ENCODE data around the gene PRKCI.
A peak's percentile ranks its signal among the peaks of the same experiment; 100 is the strongest.
"Not testable (repeated sequence)": the region's sequence is repeated elsewhere in the genome, so short reads cannot be mapped to it uniquely, and the experiment has no call there.

PRKCI gene

DNA sequence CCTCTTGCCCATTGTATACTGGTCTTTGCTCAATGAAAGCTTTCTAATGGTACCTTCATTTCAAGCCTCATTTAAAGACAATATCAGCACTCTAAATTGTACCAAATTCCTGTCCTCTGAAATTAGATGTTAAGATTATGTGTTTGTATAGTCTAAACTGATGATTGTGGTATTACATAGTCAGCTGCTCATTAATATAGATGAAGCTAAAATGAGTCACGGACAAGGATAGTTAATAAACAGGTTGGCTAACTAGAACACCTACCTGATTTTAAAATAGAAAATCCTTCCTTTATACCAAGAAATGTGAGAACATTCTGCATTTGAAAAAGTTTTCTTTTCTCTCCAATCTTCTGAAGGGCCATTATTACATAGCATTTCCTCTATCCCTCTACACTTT lies 2.9 kb downstream of the PRKCI start:
- DNase-seq (ENCODE audit: low spot score), result no peak

DNA sequence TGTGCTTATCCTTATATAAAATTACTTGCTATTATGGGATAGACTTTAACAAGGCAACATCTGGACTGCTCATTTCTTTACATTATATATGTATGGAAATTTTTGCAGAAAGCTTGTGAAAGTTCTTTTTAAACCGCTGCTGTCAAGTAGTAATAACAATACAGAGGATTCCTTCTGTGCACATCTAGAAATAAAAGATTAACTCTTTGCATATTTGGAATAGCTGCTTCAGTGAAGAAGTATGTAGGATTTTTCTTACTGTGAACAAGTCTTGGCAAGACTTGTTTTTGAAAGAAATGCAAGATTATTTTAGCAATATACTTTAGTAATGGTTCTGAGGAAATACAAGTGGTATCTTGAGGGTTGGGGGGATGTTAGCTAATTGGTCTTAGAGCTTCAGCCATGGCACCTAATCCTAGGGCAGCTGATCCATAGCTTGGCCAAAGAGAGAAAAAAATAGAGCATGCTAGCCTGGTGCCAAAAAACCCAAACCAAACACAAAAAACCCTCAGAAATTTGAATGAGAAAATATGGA lies 4.3 kb downstream of the PRKCI start:
- no peak for DNase-seq (ENCODE audit: low spot score)

DNA sequence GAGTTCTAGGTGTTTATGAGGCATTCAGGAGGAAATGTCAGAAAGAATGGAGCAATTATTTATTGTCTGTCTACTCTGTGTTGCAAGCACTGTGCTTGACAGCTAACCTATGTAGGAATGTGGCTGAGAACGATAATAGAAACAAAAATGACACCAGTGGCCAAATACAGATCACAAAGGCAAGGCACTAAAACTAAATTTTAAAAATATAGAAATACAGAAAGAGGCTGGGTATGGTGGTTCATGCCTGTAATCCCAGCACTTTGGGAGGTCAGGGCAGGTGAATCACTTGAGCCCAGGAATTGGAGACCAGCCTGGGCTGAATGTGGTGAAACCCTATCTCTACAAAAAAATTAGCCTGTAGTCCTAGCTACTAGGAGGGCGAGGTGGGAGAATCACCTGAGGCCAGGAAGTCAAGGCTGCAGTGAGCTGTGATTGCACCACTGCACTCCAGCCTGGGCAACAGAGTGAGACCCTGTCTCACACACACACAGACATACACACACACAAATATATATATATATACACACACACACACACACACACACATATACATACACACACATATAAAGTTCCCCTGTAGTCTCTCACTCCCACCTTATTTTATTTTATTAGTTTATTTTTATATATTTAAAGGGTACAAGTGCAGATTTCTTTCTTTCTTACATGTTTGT lies 6.0 kb downstream of the PRKCI start:
- no peak for DNase-seq (ENCODE audit: low spot score)

DNA sequence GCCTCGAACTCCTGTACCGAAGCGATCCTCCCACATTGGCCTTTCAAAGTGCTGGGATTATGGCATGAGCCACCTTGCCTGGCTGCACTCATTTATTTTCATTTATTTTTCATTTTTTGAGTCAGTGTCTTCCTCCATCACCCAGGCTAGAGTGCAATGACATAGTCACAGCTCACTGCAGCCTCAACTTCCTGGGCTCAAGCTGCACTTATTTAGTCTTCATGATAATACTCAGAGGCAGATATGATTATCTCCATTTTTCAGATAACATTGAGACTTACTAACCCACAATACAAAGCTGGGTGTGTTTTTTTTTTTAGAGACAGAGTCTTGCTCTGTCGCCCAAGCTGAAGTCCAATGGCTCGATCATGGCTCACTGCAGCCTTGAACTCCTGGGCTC lies 10.0 kb downstream of the PRKCI start:
- DNase-seq (ENCODE audit: low spot score), result no peak

DNA sequence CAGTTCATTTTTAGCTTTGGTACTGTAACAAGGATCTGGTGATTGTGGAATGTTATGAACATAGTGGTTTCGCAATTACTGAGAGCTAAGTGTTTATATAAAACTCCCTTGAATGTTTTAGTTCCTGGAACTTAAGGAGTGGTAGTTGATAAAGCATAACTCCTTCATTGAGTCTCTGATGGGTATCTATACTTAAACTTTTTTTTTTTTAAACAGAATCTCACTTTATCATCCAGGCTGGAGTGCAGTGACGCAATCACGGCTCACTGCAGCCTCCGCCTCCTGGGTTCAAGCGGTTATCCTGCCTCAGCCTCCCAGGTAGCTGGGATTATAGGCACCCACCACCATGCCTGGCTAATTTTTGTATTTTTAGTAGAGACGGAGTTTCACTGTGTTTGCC lies 11.3 kb downstream of the PRKCI start:
- no peak for DNase-seq (ENCODE audit: low spot score)

DNA sequence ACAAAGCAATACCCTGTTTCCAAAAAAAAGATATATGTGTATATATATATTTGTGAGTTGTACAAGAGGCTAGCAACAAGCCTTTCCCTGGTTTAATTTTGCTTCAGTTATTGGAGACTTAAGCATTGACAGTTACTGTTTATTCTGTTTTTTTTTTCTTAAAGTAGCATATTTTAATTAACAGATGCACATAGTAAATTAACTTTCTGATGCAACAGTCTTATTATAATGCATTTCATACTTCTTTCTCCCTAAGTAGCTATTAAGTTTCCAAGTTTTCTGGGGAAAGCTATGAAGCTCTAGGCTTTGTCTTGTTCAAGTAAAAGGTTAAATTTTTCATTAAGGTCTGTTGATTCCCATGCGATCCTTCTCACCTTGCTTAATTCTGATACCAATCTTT lies 17.9 kb downstream of the PRKCI start:
- no peak for DNase-seq (ENCODE audit: low spot score)

DNA sequence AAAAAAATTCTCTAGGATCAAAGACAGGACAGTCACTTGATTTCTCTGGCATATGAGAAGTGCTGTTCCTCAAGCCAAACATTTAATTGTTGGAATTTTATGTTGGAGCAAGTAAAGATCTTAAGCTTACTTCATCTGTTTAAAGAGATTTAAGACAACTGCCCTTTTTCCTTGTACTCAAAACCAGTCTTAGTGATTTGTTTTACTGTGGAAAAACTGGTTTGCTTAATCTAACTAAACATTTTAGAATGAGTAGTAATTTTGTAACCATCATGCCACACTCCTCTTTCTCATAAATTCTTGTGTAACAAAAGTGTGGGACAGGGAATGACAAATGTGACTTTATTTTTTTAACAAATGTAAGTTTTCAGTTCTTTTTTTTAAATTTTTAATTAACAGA lies 18.4 kb downstream of the PRKCI start:
- no peak for DNase-seq (ENCODE audit: low spot score)

DNA sequence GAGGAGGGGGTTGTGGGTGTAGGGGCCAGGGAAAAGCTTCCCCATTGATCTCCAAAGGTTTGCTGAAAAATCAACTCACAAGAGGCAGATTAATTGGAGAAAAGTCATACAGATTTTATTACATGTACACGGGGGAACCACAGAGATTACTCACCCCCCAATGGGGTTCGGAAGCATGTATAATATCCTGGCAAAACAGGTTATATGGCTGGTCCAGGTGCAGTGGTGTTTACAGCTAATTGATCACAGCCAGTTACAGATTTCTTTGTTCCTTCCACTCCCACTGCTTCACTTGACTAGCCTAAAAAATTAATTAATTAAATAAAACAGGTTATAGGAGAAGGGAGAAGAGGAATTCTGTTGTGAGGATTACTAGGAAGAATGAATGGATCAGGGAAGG lies 22.4 kb downstream of the PRKCI start:
- no peak for DNase-seq (ENCODE audit: low spot score)

DNA sequence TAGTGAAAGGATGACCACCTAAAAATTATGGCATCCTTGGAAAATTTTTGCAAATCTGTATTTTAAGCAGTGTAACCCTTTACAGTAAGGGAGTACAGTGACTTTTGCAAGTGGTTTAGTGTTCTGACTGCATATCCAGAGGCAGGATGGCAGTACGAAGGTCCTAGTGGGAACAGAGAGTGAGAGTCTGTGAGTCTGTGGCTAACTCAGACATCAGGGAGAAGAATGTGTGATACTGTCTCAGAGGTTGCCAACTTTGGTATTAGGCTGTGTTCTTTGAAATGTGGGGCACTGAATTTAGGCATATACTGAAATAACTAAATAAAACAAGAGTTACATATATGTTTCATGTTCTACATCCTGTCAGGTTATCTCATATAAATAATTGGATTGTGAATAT lies 25.7 kb downstream of the PRKCI start:
- DNase-seq (ENCODE audit: low spot score), result no peak

DNA sequence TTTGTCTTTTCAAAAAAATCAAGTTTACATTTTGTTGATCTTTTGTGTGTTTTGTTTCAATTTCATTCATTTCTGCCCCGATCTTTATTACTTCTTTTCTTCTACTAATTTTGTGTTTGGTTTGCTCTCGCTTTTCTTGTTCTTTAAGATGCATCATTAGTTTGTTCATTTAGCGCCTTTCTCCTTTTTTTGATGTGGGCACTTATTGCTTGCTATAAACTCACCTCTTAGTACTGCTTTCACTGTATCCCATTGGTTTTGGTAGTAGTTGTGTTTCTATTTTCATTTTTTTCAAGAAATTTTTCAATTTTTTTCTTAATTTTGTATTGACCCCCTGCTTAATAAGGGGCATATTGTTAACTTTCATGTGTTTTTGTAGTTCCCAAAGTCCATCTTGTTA lies 34.4 kb downstream of the PRKCI start:
- no peak for DNase-seq (ENCODE audit: low spot score)

DNA sequence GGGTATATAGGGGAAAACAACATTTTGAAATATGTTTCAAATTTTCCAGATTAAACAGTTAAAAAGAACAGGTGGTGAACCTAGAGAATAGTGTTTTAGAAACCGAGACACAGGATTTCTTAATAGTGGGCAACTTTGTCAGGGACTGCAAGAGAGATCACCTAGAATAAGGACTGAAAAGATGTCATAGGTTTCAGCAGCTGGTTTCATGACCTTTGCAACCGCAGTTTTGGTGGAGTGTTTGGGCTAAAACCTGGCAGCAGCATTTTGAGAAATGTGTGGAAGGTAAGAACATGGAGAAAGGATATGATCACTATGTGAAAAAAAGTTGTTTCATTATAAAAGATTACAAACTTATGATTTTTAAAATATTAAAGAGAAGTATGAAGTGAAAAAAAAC lies 34.9 kb downstream of the PRKCI start:
- no peak for DNase-seq (ENCODE audit: low spot score)

DNA sequence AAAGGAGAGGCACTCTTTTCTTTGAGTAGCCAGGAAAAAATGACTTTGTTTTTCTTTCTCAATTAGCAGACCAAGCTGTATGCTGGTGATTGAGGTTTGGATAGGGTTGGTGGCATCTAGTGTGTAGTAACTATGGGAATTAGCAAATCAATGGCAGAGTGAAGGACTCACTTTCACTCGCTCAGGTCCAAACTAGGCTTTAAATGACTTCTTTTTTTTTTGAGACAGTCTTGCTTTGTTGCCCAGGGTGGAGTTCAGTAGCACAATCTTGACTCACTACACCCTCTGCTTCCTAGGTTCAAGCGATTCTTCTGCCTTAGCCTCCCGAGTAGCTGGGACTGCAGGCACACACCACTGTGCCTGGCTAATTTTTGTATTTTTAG lies 35.9 kb downstream of the PRKCI start:
- no peak for DNase-seq (ENCODE audit: low spot score)

DNA sequence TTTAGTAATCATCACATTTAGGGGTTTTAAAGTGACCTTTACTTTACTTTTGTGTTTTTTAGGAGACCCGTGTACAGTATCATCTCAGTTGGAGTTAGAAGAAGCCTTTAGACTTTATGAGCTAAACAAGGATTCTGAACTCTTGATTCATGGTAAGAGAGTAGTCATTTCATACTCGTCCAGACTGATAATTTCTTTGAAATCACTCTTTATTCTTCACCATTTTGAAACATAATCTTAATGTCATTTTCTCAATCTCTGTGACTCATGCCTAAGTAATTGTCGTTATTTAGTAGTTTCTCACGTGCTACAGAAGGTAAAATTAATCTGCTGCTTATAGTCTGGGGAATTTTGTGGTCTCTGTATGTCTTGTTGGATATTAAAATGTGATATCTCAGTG lies 37.7 kb downstream of the PRKCI start:
- DNase-seq (ENCODE audit: low spot score), result no peak

DNA sequence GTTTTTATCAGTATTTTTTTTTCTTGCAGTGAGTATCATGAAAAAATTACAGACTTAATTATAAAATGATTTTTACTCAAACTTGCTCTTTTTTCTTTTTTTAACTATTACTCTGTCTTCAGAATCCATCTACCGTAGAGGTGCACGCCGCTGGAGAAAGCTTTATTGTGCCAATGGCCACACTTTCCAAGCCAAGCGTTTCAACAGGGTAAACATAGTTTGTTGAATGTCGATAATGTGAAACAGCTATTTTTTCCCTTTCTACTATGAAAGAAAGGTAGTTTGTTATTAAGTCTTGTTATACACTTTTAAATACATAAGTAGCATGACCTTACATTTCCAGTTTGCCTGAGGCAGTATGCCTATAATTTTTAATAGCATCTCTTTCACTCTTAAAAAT lies 45.6 kb downstream of the PRKCI start:
- DNase-seq (ENCODE audit: low spot score), result no peak

DNA sequence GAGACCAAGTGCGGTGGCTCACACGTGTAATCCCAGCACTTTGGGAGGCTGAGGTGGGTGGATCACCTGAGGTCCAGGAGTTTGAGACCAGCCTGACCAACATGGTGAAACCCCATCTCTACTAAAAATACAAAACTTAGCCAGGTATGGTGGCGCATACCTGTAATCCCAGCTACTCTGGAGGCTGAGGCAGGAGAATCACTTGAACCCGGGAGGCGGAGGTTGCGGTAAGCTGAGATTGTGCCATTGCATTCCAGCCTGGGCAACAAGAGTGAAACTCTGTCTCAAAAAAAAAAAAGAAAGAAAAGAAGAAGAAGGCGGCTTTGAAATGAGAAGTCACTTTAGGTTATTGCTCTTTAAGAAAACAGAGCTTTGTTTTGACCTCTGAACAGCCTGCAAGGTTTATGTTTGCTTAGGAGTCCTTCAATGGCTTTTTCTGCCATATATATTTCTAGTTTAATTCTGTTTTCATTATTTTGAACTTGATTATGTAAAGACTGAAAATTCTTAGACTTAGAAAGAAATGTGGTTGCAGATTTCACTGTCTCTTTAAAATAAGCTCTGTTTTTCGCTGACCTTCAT lies 47.5 kb downstream of the PRKCI start:
- not testable (repeated sequence) for DNase-seq (ENCODE audit: low spot score)

DNA sequence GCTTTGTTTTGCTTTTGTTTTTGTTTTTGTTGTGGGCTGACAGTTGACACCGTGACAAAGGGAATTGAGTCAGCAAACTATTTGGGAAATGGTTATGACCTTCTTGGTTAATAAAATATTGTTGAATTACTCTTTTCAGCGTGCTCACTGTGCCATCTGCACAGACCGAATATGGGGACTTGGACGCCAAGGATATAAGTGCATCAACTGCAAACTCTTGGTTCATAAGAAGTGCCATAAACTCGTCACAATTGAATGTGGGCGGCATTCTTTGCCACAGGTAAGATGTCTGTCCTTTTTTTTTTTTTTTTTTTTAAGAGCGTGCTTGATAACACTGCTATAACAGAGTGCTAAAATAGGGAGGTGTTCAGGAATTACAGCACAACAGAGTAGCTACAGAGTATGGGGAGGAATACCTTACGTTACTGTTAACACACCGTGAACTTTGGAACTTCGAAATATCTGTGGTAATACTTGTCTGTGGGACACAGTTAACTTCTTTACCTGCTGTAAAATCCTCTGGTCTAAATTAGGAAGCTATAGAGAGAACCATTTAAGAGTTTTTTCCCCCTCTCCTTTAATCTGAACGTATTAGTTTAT lies 48.2 kb downstream of the PRKCI start:
- DNase-seq (ENCODE audit: low spot score), result peak; percentile 54

DNA sequence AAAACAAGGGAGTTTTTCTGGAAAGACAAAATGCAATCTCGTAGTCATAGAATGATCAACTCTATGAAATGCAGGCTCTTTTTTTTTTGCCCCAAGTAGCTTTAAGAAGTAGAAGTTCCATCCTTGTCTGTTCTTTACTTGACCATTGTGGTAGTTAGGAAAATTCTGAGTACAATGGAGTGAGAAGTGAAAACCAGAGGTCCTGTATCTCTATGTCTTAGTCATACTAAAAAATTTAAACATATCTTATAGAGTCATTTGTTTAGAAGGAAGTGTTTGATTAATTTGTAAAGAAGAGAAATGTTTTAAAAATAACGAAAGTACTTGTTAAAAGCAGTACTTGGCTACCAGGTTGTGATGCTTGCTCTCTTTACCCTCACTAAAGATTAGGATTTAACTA lies 52.4 kb downstream of the PRKCI start:
- no peak for DNase-seq (ENCODE audit: low spot score)

DNA sequence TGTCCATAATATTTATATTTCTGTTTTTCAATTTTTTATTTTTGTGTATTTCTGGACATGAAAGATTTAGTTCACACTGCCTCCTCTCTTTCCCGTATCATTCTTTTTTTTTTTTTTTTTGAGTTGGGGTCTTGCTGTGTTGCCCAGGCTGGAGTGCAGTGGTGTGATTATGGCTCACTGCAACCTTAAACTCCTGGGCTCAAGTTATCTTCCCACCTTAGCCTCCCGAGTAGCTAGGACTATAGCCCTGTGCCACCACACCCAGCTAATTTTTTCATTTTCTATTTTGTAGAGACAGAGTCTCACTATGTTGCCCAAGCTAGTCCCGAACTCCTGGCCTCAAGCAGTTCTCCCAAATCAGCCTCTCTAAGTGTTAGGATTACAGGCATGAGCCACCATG lies 53.6 kb downstream of the PRKCI start:
- no peak for DNase-seq (ENCODE audit: low spot score)

DNA sequence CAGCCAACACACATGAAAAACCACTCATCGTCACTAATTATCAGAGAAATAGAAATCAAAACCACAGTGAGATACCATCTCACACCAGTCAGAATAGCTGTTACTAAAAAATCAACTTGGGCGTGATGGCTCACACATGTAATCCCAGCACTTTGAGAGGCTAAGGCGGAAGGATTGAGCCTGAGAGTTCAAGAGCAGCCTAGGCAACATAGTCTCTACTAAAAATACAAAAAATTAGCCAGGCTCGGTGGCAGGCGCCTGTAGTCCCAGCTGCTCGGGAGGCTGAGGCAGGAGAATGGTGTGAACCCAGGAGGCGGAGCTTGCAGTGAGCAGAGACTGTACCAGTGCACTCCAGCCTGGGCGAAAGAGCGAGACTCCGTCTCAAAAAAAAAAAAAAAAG lies 55.1 kb downstream of the PRKCI start:
- not testable (repeated sequence) for DNase-seq (ENCODE audit: low spot score)

DNA sequence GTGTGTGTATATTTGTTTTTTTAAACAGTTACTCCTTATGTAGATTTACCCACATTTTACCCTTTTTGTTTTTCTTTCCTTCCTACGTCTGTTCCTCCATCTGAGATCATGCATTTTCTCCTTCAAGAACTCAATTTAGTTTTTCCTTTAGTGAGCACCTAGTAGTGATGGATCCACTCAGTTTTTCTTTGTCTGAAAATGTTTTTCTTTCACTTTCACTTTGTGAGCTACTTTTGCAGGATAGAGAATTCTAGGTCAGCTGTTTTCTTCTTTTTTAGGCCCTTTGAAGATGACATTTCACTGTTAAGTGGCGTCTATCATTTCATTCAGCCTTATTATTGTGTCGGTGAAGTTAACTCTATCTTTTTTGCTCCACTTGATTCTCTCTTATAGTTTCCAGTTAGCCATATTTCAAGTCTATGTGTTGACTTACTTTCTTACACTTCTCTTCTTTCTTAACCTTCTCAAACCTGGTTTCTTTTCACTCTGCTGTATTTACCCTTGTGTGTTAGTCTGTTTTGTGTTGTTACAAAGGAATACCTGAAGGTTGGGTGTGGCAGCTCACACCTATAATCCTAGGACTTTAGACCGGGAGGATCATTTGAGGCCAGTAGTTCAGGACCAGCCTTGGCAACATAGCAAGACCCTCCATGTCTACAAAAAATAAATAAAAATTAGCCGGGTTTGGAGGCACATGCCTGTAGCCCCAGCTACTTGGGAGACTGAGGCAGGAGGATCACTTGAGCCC lies 55.8 kb downstream of the PRKCI start:
- no peak for DNase-seq (ENCODE audit: low spot score)

DNA sequence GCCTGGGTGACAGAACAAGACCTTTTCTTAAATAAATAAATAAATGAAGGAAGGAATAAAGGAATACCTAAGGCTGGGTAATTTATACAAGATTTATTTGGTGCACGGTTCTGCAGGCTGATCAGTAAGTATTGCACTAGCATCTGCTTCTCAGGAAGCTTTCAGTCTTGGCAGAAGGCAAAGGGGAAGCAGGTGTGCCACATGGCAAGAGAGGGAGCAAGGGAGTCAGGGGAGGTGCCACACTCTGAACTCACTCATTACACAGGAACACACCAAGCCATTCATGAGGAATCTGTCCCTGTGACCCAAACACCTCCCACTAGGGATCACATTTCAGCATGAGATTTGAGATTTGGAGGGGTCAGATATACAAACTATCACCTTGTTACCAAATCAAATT lies 56.4 kb downstream of the PRKCI start:
- DNase-seq (ENCODE audit: low spot score), result no peak

DNA sequence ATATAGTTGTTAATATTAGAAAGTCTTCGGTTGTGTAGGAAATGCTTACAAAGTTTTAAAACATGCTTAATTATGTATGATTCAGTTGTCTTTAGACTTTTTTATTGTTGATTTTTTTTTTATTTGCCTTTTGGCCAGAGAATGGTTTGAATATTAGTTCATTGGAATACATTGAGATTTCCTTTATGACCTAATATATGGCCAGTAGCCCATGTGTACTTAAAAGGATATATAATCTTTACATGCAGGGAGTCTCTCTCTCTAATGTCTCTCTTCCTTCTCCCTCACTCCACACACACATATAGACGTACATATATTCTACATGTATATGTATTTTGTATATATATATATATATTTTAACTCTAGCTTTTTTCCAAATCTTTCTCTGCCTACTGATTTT lies 68.0 kb downstream of the PRKCI start:
- DNase-seq (ENCODE audit: low spot score), result no peak

DNA sequence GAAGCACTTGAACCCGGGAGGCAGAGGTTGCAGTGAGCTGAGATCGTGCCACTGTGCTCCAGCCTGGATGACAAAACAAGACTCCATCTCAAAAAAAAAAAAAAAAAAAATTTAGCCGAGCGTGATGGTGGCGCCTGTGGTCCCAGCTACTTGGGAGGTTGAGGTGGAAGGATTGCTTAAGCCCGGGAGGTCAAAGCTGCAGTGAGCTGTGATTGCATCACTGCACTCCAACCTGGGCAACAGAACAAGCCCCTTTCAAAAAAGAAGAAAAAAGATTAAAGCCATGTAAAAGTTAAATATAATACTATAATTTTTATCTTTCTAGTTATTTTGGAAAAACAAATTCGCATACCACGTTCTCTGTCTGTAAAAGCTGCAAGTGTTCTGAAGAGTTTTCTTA lies 73.4 kb downstream of the PRKCI start:
- DNase-seq (ENCODE audit: low spot score), result no peak
